HG03520 (cell line): ENCODE measurements around the gene TCEA2.

ENCODE experiments used
- ATAC-seq: cut with Tn5 transposase; IDR thresholded peaks from one replicate; pipeline ENCODE4 v1.9.1; 2021; ENCODE audit warnings: mild to moderate bottlenecking, moderate library complexity; ENCODE audit not compliant: unreplicated experiment

Gene TCEA2

DNA sequence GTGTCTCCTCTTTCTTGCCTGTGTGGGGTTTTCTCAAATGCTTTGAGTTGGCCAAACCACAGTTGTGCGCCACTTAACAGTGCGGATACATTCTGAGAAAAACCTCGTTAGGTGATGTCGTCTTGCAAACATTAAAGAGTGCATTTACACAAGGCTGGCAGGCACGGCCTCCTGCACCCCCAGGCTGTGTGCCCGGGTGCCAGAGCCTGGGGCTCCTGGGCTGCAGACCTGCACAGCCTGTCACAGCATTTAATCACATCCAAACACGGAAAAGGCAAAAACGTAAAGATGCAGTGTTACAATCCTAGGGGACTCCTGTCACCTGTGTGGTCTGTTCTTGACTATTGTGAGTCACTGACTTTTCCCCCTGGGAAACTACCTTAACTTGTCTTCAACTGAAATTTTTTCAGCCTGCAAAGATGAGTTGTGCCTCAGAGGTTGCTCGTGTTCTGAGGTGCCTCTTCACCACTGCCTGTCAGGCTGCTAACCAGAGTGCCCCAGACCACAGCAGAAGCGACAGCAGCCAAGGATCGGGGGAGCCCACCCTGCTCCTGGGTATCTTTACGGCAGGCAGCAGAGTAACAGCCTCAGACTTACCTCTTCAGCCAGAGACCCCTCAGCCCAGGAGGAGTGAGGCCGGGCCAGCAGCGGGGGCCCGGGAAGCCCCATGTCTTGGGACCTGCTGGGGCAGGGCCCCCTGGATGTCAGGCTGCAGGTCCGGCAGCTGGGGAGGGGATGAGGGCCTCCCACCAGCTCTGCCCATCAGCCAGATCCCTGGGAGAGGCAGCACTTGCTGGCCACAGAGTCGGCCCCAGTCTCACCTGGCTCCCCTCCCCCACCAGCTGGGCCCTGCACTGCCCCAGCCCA, 27.7 kb upstream of the TCEA2 start:
- ATAC-seq = no peak

DNA sequence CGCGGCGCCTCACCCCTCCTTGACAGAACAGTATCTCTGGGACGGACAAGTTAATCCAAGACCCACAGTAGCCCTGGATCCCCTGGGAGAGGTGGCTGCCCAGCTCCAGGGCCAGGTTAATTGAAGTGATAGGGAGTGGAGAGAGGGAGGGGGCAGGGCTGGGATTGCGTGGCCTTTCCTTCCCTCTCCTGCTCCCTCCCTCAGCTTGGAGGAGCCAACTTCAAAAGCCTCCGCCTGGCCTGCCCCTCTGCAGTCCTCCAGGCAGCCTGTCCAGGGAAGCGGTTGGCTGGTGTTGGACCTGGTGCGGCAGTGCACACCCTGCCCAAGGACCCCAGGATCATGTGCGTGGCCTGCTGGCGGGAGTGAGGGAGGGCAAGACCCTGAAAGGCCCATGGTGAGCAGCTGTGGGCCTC, 27.1 kb upstream of the TCEA2 start, which contains the start of gene C20orf204:
Gene C20orf204 (plus strand): TSS at position 250 of the 413 bp plus-strand sequence. CDS start 142 bp downstream, at position 392.
- no peak for ATAC-seq

DNA sequence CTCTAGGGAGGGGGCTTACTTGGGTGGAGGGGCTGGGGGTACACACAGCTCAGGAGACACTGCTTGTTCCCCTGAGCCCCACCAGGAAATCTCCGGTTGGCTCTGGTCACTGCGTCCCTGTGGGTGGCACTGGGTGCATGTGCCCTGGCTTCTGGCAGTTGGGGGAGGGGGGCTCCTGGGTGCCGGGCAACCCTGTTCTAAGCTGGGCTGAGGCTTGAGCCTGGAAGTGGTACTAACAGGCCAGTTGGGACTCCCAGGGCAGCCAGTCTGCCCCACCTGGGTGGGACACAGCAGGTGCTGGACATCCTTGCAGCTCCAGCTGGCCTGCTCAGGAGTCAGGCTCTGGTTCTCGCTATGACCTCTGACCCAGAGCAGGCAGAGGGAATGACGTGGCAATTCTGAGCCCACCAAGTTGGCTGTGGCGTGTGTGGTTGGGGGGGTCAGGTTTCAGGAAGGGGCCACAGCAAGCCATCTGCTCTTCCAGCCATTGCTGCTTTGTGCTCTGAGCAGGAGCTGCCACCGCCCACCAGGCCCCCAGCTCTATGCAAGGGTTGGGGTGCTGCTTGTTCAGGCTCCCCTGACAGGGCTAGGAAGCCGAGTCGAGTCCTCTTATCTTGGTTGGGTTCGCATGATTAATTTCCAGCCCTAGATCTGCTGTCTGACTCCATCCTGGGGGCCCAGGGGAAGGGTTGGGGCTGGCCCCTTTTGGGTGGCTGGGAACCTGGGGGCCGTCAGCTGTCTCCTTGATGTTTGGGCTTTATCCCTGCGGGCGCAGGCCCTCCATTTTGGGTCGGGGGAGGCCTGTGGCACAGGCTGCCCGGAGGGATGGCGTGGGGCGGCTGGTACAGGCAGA, 26.4 kb upstream of the TCEA2 start:
- no peak for ATAC-seq

DNA sequence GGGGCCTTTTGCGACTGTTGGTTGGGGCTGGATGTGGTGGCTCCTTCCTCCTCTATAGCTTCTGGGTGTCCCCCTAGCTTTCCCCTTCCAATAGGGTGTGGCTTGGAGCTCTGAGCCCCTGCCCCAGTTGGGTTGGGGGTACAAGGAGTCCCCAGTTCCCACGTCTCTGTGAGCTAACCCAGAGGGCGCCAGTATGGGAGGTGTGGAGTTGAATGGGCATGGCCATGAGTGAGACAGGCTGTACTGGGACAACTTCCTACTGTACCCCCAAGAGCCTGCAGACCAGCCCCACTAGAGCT, 25.9 kb upstream of the TCEA2 start:
- ATAC-seq = no peak

DNA sequence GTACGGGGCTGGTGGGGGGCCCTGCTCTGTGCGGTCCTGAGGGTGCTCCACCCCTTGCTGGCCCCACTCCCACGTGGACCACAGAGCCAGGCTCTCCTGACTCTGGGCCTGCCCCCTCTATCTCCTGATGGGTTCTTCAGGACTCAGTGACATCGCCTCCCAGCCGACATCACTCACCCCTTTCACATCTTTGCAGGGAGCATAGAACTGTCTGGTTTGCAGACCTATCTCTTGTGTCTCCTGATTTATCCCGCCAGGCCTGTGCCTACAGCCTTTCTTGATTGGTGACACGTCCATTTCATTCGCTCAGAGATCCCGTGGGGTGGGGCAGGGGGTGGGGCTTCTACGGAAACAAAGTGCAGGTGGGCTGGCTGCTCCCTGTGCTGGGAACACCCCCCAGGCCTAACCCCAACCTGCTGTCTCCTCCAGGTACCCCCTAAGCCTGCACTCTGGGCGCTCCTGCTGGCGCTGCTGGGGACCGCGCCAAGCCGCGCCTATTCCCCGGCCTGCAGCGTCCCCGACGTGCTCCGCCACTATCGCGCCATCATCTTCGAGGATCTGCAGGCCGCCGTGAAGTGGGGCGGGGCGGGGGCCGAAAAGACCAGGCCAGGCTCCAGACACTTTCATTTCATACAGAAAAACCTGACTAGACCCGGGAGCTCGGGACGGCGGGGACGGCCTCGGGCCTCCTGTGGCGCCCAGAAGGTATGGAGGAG, 25.3 kb upstream of the TCEA2 start:
- ATAC-seq = peak; percentile 7

DNA sequence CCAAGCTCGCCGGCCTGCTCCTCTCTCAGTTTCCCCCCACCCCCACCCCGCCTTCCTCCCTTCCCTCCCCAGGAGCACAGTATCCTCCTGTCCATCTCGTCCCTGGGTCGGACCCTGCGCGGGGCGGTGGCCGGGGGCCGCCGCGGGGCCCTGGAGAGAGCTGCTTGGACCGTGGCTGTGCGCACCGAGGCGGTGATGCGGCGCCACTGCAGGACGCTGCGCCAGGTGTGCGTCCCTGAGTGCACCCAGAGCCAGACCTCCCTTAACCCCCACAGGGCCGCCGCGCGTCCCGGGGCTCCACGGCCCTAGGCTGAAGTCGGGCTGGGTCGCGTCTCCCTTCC, 24.8 kb upstream of the TCEA2 start:
- peak; percentile 30 for ATAC-seq

DNA sequence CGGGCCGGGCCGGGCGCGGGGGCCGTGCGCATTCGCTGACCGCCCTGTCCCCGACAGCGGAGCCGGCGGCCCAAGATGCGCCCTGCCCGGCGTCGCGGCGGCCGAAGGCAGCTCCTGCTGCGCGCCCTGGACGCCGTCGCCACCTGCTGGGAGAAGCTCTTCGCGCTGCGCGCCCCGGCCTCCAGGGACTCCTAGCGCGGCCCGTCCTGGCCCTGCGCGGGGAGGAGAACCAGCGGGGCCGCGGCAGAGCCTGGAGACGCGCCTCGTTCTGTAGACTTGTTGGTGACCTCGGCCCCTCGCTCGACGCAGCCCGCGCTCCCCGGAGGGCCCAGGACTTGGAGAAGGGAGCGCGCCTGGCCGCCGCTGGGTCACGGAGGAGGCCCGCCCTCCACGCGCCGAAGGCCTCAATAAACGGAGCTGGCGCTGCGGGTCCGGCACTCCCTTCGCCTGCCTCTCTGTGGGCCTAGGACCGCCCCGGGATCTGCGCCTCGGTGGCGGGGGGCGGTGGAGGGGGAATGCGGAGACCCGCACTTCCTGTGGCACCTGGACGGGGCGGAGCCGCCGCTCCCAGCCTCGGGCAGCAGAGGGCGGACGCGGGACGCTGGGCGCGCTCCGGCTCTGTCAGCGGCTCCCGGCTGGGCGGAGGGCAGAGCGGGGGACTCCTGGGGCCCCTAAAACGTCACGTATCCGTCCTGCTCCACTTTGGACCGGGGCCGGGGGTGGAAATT, 24.3 kb upstream of the TCEA2 start:
- peak; percentile 45 for ATAC-seq

DNA sequence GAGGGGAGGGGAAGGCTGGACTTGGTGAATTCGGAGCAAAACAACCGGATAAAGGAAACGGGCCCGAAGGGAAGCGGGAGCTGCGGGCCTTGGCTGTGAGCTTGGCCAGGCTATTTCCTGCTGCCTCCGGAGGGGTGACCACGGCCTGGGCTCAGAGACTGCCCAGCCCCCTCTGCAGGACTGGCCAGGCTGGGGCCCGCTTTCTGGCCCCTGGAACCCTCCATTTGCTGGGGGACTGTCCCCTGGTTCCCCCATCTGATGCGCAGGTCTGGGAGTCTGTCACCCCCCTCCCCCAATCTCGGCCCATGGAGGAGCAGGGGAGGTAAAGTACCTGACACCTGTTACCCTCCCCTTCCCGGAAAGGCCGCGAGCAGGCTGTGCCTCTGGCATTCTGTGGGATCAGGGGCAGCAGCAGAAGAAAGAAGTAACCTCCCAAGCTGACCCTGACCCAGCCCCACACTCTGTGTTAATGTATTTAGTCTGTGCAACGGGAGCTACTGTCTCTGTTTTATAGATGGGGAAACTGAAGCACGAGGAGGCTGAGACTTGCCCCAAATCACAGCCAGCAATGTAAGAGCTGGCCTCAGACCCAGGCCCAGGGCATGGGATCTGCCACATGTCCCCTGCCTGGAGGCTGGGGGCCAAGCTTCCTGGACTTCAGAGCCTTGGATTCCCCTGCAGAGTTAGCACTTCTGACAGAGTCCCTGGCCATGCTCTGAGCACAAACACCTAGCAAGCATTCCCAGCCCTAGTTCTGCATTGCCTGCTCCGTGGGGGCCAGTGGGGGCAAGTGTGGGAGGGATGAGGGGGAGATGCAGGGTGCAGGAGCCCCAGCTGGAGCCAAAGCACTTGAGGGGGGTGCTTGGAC, 23.5 kb upstream of the TCEA2 start:
- ATAC-seq = no peak

DNA sequence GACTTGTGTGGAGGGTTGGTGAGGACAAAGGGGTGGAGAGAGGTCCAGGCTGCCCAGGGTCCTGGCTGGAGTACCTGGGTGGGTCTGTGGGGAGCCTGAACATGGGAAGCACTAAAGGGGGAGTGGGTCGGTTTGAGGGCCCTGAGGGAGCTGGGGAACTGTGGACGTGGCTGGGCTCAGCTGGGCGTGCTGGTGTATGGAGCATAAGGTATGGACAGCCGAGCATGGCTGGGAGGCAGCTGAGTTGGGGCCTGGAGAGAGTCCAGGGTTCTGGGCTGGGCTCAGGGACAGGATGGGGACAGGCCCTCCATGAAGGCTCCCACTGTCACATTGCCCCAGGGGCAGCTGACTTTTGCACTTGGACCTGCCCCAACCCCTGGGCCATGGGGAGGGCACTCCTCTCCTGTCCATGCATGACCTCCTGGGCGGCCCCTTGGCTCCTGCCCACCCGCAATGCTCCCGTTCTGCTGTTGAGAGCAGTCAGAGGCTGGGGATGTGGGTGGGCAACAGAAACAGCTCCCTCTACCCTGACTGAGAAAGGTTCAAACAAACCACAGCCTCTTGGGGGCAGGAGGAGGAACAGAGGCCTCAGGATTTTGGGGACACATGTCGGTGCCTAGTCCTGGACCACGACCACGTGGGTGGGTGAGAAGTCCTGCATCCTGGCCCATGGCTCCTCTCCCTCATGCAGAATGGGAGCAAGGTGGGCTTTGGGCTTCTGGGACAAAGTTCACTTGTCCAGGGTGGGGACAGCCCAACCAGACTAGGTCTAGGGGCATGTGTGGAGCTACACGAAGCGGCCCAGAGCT, 22.6 kb upstream of the TCEA2 start:
- no peak for ATAC-seq

DNA sequence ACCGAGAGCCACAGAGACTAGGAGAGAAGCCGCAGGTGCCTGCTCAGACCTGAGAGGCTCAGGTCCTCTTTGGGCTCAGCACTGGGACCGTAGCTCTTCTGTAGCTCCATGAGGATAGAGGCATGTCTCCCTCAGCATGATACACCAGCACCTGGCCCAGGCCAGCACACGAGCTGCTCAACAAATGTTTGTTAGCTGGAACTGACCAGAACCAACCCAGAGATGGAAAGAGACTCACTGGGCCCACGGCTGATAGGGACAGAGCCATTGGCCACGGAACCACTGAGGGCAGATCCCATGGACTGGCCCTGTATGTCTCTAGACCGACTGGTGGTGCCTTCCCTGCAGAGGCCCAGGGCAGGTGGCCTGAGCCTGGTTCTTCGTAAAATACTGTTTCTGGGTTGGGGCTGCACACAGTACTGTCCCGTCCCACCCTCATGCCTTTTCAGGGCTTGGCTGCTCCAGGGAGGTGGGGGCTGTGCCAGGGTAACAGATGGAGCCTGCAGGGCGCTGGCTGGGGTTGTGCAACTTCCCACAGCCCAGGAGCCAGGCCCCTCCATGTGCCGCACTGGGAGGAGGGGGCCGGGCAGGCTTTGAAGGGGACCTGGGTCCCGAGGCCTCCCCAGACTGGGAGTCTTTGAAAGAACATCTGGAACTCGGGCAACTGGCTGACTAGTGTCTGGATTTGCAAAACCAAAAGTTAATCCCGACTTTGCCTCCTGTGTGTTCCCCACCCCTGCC, 21.8 kb upstream of the TCEA2 start:
- no peak for ATAC-seq

DNA sequence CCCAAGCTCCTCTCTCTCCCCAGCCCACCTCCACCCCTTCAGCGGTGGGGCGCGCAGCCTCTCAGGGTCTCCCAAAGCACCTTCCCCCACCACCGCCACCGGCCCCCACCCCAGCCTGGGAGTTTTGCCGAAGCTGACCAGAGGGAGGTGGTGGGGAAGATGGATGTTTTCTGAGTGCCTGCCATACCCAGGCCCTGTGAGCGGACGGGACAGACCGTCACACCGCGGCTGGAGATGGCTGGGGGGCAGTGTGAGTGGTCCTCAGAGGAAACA, 21.3 kb upstream of the TCEA2 start:
- no peak for ATAC-seq

DNA sequence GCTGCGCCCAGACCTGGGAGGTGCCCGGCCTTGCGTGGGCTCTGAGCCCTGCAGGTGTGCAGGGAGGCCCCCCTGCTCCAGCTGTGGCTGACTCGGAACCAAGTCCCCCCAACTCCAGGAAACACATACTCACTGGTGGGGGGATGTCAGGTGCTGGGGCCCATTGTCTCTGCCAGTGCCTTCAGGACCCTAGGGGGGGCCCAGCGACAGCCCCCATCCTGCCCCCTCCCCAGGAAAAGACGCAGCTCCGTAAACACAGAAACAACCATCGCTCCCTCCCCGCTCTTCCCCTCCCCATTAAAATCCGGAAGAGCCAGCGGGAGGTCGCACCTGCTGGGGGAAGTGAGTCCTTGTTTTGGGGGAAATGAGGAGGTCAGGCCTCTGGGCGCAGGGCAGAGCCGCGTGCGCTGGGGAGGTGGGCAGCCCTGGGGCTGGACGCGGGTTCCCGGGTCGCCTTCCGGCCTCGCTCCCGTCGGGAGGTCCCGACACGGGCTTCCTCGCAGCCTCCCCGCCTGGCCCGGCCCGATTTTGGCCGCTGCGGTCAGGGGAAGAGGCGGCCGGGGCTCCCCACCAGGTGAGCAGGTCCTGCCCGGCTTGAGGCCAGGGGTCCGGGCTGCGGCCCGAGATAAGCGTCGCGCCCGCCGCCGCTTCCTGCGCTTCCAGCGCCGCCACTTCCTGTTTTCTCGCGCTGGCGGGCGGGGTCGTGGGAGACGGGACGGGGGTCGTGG, 20.8 kb upstream of the TCEA2 start:
- no peak for ATAC-seq

DNA sequence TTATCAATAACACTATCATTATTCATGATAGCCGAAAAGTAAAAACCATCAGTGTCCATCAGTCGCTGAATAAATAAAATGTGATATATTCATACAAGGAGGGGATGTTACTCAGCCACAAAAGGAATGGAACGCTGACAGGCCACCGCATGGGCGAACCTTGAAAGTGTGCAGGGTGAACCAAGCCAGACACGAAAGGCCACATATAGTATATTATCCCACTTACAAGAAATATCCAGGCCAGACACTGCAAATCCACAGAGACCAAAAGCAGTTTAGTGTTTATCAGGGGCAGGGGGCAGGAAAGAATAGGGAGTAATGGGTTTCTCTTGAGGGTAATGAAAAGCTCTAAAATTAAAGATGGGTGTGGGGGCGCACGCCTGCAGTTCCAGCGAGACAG, 19.2 kb upstream of the TCEA2 start:
- no peak for ATAC-seq

DNA sequence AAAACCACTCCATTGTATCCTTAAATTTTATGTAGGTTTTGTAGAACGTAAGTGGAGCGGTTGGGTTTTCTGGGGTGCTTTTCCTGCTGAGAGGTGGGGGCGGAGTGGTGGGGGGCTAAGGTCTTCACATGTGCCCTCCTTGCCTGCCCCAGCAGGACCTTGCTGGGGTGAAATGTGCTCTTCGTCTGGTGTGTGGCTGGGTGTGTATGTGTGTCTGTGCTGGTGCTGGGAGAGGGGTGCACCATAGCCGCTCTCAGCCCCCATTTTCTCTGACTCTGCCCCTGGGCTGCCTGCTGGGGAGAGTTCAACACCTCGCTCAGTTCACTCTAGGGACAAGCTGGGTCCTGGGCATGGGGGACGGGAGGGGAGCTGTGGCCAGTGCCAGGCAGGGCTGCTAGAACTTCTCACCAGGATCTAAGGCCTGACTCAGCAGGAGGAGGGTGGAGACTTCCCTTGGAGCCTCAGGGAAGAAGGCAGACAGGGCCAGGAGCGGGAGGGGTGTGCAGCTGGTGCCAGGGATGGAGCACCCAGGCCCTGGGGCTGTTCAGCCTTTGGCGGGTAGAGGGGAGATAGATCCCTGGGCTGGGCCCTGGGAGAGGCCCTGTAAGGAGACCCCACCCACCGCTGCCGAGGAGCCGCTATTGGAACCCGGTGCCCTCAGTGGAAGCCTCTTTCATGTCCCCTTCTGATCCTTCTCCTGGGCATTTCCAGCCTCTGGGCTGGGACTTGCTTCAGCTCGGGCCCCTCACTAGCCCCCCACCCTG, 18.3 kb upstream of the TCEA2 start:
- ATAC-seq = no peak

DNA sequence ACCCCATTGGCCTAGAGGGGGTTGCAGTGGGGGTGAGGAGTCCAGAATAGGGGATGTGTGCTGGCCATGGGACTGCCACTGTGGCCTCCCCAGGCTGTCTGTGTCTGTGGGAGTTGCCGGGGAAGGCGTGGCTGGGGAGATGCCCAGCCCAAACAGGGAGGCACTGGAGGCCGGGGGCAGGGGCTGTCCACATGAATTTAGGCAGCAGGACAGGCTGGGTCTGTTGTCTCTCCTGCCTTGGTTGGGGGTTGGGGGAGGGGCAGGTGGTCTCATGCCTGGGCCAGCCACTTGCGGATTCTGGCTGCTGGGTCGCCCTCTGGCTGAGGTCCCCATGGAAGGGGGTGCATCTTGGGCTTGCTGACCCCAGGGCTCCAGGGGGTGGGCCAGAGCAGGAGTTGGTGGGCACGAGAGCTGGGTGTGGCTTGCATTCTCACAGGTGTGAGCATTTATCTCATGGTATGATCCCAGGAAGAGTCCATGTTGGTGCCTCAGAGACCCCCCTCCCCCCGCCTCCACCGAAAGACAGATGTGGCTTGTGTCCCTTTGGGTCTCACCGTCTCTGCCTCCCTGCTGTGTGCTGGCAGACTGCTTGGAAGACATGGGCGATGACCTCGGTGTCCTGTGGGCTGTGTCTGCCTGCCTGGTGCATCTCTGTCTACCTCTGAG, 17.5 kb upstream of the TCEA2 start:
- ATAC-seq = no peak

DNA sequence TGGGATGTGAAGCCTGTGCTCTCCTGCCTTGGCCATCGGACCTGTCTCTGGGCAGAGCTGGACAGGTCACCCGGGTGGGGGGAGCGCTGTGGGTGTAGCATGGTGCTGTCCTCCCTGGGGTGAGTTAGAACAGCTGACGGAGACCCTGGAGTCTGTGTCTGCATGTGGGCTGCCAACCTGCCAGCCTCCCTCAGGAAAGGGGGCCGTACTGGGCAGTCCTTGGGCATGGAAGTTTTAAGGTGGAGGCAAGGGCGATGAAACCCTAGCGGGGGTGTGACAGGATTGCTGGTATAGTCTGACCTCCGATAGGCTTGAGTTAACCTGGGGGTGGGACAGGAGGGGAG, 16.0 kb upstream of the TCEA2 start:
- ATAC-seq = no peak

DNA sequence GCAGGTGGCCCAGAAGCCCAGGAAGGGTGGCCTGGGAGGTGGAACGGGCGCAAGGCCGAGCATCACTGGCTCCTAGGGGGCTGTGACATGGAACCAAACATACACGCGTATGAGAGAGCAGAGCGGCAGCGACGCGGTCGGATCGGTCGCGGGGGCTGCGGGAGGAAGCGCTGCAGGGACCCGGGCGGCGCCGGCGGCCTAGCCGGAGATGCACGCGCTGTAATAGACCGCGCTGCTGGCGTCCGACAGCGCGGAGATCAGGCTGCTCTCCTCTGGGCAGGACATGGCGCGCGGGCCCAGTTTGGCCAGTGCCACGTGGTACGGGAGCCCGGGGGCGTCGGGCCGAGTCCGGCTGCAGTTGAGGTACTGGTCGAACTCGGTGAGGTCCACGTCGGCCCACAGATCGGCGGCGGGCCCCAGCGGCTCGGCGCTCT, 15.0 kb upstream of the TCEA2 start:
- ATAC-seq = no peak
